Sigmoid colon (tissue), 4 donors: ENCODE measurements around the gene RELL1.

ENCODE experiments used
- EP300 ChIP-seq, 4 donors: sonication (generic); formaldehyde crosslinking; IDR thresholded peaks; one replicate each; pipeline ENCODE4 v1.6.1; 2017; ENCODE audit warnings: antibody characterized with exemption in 4 of 4
- POLR2A ChIP-seq, 2 donors: fragments of 450-650 bp; IDR thresholded peaks; one replicate each; pipeline ENCODE4 v1.6.1; 2016; ENCODE audit warnings: antibody characterized with exemption in 2 of 2, mild to moderate bottlenecking in 2 of 2, moderate library complexity in 2 of 2
- POLR2AphosphoS5 ChIP-seq, 4 donors: sonication (generic); formaldehyde crosslinking; IDR thresholded peaks; one replicate each; pipeline ENCODE4 v1.6.1; 2017; ENCODE audit warnings: antibody characterized with exemption in 4 of 4
- TF ChIP-seq, protein P1 (sequence below), 4 experiments: fragments of 450-650 bp in 3 of 4; fragments of 200-600 bp in 1 of 4; IDR thresholded peaks; one replicate each; pipeline ENCODE4 v1.5.1; 2016 to 2019; ENCODE audit warnings: antibody characterized with exemption in 4 of 4, mild to moderate bottlenecking in 3 of 4, moderate library complexity in 2 of 4

DNA sequence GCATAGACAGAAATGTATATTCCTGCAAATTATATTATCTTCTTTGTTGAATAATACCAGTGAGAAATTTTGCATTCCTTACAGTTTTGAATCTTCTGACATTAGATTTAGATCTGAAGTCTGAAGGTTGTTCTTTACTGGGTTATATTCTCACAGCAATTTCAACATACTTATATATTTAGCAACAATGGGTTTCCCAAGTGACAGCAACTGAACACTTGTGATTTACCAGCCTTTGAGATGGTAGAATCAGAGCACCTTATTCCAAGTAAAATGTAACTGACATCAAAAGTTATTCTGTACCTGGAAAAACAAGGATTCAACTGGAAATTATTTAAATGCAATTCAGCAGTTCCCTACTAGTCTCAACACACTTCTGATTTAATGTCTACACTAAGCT lies 66.0 kb downstream of the RELL1 start:
- TF ChIP-seq, protein P1, sequence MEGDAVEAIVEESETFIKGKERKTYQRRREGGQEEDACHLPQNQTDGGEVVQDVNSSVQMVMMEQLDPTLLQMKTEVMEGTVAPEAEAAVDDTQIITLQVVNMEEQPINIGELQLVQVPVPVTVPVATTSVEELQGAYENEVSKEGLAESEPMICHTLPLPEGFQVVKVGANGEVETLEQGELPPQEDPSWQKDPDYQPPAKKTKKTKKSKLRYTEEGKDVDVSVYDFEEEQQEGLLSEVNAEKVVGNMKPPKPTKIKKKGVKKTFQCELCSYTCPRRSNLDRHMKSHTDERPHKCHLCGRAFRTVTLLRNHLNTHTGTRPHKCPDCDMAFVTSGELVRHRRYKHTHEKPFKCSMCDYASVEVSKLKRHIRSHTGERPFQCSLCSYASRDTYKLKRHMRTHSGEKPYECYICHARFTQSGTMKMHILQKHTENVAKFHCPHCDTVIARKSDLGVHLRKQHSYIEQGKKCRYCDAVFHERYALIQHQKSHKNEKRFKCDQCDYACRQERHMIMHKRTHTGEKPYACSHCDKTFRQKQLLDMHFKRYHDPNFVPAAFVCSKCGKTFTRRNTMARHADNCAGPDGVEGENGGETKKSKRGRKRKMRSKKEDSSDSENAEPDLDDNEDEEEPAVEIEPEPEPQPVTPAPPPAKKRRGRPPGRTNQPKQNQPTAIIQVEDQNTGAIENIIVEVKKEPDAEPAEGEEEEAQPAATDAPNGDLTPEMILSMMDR (IDR thresholded peaks at IDR 0.05), result no peak
- TF ChIP-seq EP300 (IDR thresholded peaks at IDR 0.05) (no peak), POLR2AphosphoS5 (IDR thresholded peaks at IDR 0.05) (no peak), POLR2A (IDR thresholded peaks at IDR 0.05) (no peak)
